GM12891 (cell line): ENCODE results near the gene ACSBG1.
"Not testable (repeated sequence)": the region's sequence is repeated elsewhere in the genome, so short reads cannot be mapped to it uniquely, and the experiment has no call there.

Source experiments
- DNase-seq: peaks from one replicate; pipeline ENCODE4 v3.0.0; 2011; ENCODE audit warnings: low spot score; ENCODE audit not compliant: insufficient read length
- FAIRE-seq: peaks from 2 replicates; lab custom pipeline; 2011; peaks lifted over from hg19 to GRCh38; lab: Jason Lieb, UNC
- PAX5 ChIP-seq: IDR thresholded peaks from 2 replicates; pipeline ENCODE4 v1.6.1; 2011; ENCODE audit warnings: low read length, moderate library complexity, mild to moderate bottlenecking; ENCODE audit not compliant: insufficient read depth, severe bottlenecking
- POLR2A ChIP-seq: IDR thresholded peaks from 2 replicates; pipeline ENCODE4 v1.6.1; 2011; ENCODE audit warnings: low read depth, low read length, control low read depth
- POLR2AphosphoS5 ChIP-seq: IDR thresholded peaks from 2 replicates; pipeline ENCODE4 v1.6.1; 2011; ENCODE audit warnings: low read depth, low read length, control low read depth
- POU2F2 ChIP-seq: IDR thresholded peaks from 2 replicates; pipeline ENCODE4 v1.6.1; 2011; ENCODE audit warnings: low read depth, mild to moderate bottlenecking, control low read depth, low read length, moderate library complexity
- SPI1 ChIP-seq: IDR thresholded peaks from 2 replicates; pipeline ENCODE4 v1.6.1; 2011; ENCODE audit warnings: low read depth, low read length, control low read depth
- TAF1 ChIP-seq: IDR thresholded peaks from 2 replicates; pipeline ENCODE4 v1.6.1; 2011; ENCODE audit warnings: low read depth, low read length, control low read depth

ACSBG1 gene

GRCh38 chr15:78256044-78256437, 21.7 kb upstream of the ACSBG1 start:
- TF ChIP-seq PAX5 = no peak
- no peak for TF ChIP-seq SPI1
- TF ChIP-seq POU2F2 = no peak
- FAIRE-seq (no peak), DNase-seq (no peak)

- FAIRE-seq = no peak
- DNase-seq = no peak
- TF ChIP-seq POLR2A (no peak), SPI1 (no peak), PAX5 (no peak), POLR2AphosphoS5 (no peak), TAF1 (no peak), POU2F2 (no peak)
Measured at GRCh38 chr15:78255421-78256043, 21.2 kb upstream of the ACSBG1 start.

GRCh38 chr15:78251136-78251535, 16.8 kb upstream of the ACSBG1 start:
- FAIRE-seq = no peak
- TF ChIP-seq PAX5 (no peak), POU2F2 (no peak), POLR2A (no peak), SPI1 (no peak), POLR2AphosphoS5 (no peak), TAF1 (no peak)

GRCh38 chr15:78249131-78249530, 14.8 kb upstream of the ACSBG1 start:
- no peak for TF ChIP-seq SPI1
- no peak for TF ChIP-seq PAX5
- TF ChIP-seq TAF1 = no peak
- no peak for TF ChIP-seq POLR2A
- TF ChIP-seq POLR2AphosphoS5 = no peak
- TF ChIP-seq POU2F2 = no peak
- no peak for FAIRE-seq
- no peak for DNase-seq

More at GRCh38 chr15:78251136-78251535, 16.8 kb upstream of the ACSBG1 start:
- no peak for DNase-seq

- no peak for DNase-seq
- no peak for TF ChIP-seq PAX5
- TF ChIP-seq TAF1 = no peak
- no peak for TF ChIP-seq POLR2A
- TF ChIP-seq SPI1 = no peak
- no peak for TF ChIP-seq POLR2AphosphoS5
- no peak for TF ChIP-seq POU2F2
- no peak for FAIRE-seq
Measured at GRCh38 chr15:78247911-78248310, 13.5 kb upstream of the ACSBG1 start.

GRCh38 chr15:78245976-78246620, 11.7 kb upstream of the ACSBG1 start:
- FAIRE-seq, DNase-seq: not testable (repeated sequence)

- not testable (repeated sequence) for DNase-seq, FAIRE-seq
Measured at GRCh38 chr15:78245392-78245791, 11.0 kb upstream of the ACSBG1 start.

GRCh38 chr15:78244893-78245292, 10.5 kb upstream of the ACSBG1 start:
- DNase-seq = no peak
- TF ChIP-seq TAF1 = no peak
- TF ChIP-seq SPI1 = no peak
- TF ChIP-seq PAX5 = no peak
- no peak for TF ChIP-seq POLR2A
- TF ChIP-seq POLR2AphosphoS5 = no peak
- TF ChIP-seq POU2F2 = no peak
- no peak for FAIRE-seq

- DNase-seq (no peak), FAIRE-seq (no peak)
- TF ChIP-seq POU2F2 = no peak
- TF ChIP-seq TAF1 = no peak
- no peak for TF ChIP-seq SPI1
- no peak for TF ChIP-seq POLR2A
- TF ChIP-seq POLR2AphosphoS5 = no peak
- no peak for TF ChIP-seq PAX5
Measured at GRCh38 chr15:78244101-78244500, 9.7 kb upstream of the ACSBG1 start.

GRCh38 chr15:78243491-78243941, 9.2 kb upstream of the ACSBG1 start:
- DNase-seq = no peak
- no peak for TF ChIP-seq PAX5
- no peak for TF ChIP-seq POLR2AphosphoS5
- no peak for TF ChIP-seq TAF1
- no peak for TF ChIP-seq POU2F2
- FAIRE-seq = no peak

- TF ChIP-seq POLR2AphosphoS5 (no peak), SPI1 (no peak), PAX5 (no peak), POU2F2 (no peak), POLR2A (no peak), TAF1 (no peak)
- DNase-seq (no peak), FAIRE-seq (no peak)
Measured at GRCh38 chr15:78243058-78243457, 8.7 kb upstream of the ACSBG1 start.
